ENCODE measurements around the gene MKLN1.
A peak's percentile ranks its signal among the peaks of the same experiment; 100 is the strongest.

MKLN1 gene

DNA sequence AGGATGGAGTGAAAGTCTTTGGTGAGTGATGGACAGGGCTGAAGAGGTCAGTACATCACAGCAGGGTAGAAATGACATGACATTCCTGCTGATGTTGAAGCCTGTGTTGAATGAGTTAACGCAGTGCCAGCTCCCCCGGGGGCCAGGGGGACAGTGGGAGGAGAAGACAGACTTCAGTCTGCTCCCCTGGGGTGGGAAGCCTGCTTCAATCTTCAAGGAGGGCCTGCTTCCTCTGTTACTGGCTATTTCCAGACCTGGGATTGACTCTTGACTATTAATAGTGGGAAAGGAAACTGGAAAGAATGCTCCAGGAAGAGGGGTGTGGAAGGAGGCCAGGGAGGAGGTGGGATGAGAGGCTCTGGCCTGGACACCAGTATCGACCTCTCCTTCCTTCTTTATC, 201.5 kb downstream of the MKLN1 start:
- DNase-seq, result no peak

DNA sequence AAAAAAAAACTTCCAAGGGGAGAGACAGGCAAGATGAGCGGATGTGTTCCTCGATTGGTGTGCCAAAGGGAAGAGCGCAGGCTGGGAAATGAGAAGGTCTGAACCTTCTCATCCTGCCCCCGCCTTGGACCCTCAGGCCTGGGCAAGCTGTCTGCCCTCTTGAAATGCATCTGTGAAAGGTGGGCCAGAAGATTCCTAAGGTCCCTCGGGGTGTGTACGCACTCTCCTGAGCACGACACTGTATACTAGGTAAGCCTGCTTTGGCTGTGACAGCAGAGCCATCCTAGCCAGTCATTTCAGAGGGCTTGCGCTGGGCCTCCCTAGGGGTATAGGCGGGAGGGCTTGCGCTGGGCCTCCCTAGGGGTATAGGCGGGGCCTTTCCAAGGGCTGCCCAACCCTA, 201.9 kb downstream of the MKLN1 start:
- no peak for DNase-seq

DNA sequence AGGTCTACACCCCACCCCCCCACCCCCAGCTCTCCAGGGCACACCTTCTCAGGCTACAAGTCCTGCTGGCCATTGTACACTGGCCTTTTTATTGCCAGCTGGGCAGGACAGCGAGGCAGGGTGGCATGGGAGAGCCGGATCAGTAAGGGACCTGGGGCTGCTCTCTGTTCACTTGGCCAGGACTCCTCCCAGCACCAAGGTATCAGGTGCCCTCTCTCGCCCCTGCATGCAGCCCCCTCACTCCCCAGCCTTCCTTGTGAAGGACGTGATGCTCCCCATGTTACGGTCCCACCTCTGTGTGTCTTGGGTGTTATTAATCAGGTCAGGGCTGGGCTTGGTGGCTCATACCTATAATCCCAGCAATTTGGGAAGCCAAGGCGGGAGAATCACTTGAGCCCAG, 202.5 kb downstream of the MKLN1 start:
- DNase-seq, result no peak

DNA sequence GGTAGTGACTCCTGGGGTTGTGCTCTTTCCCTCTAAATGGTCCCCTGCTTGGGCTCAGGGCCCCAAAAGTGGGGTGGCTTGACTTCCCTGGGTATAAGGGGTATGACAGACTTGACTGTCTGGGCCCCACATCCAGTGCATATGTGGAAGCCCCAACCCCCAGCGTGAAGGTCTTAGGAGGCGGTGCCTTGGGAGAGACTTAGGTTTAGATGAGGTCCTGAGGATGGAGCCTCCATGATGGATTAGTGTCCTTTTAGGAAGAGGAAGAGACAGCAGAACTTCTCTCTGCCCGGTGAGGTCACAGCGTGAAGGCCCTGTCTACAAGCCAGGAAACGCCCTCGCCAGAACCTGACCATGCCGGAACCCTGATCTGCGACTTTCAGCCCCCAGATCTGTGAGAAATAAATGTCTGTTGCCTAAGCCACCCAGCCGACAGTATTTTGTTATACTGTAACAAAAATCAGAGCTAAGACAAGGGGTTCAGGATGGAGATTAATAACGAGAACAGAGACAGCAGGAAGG, 205.0 kb downstream of the MKLN1 start:
- no peak for DNase-seq

DNA sequence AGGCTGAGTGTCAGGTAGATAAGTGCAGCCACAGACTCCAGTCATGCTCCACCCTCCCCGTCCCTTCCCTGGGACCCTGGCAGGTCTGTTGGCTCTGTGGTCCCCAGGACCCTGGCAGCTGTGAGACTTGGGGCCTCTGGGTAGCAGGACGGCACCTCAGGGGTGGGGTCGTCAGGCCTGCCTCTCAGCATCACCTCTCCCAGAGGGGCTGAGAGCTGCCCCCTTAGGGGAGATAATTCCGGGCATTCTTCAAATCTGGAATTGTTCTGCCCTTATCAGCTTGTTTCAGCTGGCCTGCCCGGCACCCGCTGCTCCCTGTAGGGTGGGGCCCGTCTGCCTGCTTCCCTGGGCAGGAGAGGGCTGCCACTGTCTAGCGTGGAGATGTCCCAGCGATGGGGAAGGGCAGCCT, 205.5 kb downstream of the MKLN1 start:
- DNase-seq, result no peak

DNA sequence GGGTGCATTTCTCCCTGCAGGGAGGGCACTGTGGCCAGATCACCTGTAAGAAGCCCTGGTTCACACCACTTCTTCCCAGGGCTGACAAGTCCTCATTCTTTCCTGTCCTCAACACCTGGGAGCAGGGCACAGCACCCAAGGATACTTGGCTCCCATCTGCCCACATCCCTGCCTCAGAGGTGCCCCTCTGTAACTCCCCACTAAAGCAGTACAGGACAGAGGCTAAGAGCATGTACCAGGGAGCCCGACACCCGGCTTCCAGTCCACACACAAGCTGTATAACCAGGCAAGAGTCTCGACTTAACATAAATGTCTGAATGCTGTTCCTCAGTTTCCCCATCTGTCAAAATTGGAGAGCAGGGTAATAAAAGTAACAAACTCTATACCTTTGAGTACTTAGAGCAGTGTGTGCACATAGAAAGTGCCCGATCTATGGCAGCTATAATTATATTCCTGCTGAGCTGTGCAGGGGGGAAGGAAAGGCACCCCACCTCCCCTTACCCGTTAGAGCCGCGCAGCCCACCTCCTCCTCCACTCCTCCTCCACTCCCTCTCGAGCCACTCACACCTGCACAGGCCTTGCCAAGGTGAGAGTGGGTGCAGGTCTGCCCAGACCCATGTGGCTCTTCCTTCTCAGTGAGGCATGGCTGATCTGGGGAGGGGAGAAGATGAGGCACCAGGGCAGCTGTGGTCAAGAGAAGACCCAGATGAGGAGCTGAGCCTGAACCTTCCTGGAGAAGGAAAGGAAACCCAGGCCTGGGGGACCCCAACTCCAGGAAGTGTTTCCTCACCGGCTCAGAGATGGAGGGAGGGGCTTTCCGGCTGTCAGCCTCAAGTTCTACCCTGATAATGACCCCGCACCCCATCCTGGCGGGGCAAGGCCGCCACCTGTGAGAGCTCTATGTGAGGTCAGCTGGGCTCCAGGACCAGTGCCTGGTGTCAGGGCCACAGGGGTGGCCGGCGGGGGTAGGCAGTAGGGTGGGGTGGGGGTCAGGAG, 206.2 kb downstream of the MKLN1 start:
- no peak for DNase-seq

DNA sequence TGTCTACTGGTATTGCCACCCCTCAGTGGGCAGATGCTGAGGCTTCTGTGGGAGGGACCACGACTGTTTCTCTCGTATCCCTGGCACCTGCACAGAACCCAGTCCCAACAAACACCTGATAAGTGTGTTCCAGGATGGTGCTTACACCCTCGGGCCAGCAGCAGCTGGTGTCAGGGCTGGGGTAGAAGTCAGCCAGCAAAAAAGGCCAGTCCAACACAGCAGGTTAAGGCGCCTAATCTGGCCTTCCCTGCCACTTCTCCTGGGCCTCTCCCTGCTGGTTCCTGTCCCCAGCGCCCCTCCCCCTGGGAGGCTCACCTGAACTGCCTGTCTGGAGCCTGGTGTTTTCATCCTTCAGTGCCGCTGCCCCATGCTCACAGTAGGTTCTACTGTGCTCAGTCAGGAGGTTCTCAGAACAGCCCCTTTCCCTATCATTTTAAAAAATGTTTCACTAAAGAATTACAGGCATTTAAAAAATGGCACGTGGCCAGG, 208.7 kb downstream of the MKLN1 start:
- DNase-seq, result no peak

DNA sequence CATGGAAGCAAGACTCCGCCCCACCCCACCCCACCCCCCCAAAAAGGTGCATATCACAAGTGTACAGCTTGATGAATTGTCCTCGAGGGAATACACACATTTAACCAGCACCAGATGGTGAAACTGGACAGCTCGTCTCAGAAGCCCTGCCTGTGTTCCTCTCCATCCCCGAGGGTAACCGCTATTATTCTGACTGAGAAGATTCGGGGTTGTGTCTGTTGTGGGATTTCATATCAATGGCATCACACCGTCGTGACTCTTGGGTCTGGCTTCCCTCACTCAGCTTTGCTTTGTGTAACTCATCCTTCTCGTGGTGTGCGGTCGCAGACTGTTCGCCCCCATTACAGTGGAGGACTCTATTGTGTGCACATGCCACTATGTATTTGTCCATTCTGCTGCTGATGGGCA, 209.9 kb downstream of the MKLN1 start:
- DNase-seq, result no peak

DNA sequence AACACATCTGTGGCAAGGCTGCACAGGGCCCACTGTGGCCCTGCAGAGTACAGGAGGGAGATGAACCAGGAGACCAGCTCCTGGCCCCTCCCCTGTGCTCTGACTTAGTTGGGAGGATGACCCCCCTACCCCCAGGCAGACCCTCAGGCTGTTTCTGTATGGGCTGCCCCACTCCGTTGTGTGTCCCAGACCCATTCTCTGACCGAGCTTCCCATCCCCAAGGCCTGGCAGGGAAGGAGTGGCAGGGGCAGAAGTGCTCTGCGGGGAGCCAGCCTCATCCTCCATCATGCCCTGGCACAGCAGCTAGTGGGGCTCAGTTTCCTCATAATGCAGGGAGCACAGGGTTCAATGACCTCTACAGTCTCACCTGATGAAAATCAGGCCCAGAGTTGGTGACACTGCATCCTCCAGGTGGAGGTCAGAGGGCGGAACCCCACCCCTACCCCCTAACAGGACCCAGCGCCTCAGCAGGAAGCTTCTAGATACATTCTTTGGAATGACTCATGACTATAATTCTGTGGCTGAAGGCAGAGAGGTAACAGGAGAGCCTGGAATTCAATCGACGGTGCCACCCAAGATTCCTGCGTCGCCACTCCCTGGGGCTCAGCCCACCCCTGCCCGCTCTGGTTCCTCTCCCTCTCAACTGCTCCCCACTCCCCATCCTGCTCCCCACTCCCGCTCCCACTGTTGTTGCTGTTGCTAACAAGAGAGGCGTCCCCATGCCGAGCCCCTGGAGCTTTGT, 210.6 kb downstream of the MKLN1 start:
- DNase-seq, result no peak

DNA sequence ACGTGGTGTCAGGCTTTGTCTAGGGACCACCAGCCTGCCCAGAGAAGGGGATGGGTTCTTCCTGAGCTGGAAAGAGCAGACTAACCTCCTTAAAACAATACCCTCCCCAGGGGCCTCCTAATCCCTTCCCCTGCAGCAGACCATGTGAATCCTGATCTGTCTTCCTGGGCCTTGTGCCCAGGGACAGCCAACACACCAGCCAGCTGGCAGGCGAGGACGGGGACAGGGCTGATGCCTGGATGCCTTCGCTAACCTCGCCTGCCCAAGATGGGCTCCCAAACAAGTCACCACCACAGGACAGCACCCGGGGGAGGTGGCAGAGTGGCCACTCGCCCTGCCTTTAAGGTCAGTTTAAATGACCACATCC, 211.1 kb downstream of the MKLN1 start:
- DNase-seq, result no peak

DNA sequence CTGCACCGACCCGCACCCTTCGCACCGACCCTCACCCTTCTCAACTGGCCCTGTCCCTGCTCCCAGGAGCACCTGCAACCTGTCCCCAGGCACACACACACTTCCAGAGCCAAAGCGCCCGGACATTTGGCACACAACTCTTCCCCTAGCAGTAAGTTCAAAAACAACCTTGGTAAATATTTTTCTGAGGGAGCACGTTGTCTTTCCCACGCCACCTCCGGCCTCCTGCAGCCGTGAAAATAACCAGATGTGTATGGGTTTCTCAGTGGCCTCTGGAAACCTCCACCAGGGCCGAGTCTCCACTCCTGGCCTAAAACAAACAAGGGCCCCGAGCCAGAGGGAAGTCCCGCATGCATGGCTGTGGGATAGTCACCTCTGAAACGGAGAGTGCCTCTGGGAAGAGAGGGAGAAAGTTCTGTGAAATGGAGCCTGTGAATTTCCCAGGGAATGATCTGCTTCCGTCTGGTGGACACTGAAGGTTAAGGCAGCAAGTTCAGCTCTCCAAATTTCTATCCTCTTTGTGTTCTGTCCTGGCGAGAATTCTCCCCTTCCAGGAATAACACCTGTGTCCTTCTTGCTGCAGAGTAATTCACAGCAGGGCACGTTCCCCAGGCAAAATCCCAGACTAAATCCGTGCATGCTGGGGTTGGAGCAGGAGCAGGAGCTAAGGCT, 213.0 kb downstream of the MKLN1 start:
- DNase-seq, result no peak

DNA sequence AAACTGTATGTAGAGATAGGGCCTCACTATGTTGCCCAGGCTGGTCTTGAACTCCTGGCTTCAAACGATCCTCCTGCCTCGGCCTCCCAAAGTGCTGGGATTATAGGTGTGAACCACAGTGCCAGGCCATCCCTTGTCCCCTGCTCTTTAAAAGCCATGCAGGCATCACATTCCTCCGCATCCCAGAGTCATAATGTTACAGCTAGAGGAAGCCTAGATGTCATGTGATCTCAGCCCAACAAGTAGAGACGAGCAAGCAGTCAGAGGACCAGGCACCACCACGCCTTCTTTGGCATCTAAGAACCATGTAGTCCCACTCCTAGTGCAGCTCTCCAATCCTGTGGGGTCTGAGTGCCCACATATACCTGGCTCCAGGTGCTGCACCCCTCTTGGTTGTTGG, 215.6 kb downstream of the MKLN1 start:
- DNase-seq, result no peak

DNA sequence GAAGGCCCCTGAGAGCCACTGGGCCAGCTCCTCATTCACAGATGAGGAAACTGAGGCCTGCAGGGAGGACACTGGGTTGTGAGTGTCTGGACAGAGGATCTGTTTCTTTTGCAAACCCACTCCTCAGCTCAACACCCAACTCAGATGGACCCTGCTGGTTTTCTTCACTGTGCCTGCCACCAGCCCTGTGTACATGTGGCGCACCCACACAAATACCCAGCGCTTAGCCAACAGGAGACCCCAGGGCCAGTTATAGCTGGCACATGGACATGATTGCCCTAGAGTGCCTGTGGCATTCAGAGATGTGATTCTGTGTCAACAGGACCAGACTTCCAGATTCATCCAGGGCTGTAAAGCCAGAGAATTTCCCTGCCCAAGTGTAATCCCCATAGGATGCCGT, 216.3 kb downstream of the MKLN1 start:
- no peak for DNase-seq

DNA sequence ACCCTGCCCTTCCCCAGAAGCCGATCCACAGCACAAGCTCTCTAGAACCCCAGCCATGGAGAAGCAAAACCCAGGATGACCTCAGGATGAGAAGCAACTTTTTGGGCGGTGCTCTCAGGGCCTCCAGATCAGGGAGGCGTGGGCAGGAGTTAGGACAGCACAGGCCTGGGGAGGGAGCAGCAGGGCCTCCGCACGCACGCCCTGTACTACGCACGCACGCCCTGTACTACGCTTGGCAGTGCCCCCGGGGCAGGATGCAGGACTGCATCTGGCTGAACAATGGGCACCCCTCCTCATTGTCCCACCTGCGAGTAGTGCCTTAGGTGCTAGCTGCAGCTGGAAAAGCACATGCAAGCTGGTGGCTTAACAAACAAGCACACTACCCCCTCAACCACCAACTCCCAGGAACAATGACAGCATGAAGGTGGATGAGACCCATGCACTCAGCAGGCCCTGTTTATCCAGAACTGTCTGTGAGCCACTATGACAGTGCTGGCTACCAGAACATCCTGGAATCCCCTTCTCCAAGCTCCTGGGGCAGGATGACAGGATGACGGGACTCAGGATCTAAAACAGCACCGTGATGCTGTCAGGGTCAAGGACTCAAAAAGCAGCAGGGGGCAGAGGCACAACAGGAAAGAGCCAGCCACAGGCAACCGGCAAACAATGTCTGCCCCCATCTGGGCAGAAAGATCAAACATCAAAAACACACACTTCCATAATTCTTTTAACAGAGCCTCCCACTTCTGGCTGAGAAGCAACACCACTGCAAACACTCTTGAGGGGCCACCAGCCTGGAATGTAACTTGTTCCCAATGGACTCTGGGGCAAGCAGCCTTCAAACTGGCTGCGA, 217.0 kb downstream of the MKLN1 start:
- DNase-seq, result peak; percentile 13

DNA sequence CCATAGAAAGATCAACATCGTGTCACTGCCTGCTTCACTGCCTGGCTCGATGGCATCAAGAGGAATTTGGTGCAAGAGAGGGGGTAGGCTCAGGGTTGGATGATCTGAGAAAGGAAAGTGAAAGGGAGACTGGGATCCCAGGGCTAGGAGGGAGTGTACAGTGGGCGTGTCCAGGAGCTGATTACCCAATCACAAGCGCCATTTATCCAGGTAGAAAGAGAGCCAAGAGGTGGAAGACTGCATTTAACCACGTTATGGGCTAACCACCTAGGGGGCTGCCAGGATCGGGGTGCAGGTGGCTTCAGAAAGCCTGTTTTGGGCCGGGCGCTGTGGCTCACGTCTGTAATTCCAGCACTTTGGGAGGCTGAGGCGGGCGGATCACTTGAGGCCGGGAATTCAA, 218.4 kb downstream of the MKLN1 start:
- DNase-seq, result no peak

All from activated CD4-positive, alpha-beta T cell treated with anti-CD3 and anti-CD28 coated beads, Interleukin-10, Interleukin-2, amounts not matched to agents 100 ng/mL and 50 ng/mL, durations not matched to agents 16 hours and 8 hours (primary cell).